Lower leg skin (tissue), 3 donors: Measurements from ENCODE around the gene FOXO6.

Source experiments
- POLR2A ChIP-seq, 2 donors: fragments of 450-650 bp; IDR thresholded peaks; one replicate each; pipeline ENCODE4 v1.6.1; 2016 to 2017; ENCODE audit warnings: antibody characterized with exemption in 2 of 2, mild to moderate bottlenecking in 1 of 2, moderate library complexity in 1 of 2
- TF ChIP-seq, protein P1 (sequence below), 3 donors: fragments of 450-650 bp; IDR thresholded peaks; one replicate each; pipeline ENCODE4 v1.5.1; 2016; ENCODE audit warnings: antibody characterized with exemption in 3 of 3, mild to moderate bottlenecking in 3 of 3, moderate library complexity in 2 of 3

DNA sequence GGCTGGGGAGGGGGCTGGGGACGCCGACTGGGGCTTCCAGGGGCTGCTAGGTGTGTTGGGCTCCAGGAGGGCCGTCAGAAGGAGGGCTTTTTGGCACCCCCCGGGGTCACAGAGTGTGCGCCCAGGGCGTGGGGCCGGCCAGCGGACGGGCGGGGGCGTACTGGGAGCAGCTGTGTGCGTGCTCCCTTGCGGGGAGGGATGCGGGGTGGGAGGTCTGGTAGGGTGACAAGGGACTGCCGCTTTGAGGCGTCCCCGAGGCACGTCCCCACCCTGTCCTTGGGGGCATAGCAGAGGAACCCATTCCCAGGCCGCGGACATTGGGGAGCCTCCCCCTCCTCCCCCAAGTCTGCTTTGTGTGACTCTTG, 1.1 kb downstream of the FOXO6 start:
- TF ChIP-seq, protein P1, sequence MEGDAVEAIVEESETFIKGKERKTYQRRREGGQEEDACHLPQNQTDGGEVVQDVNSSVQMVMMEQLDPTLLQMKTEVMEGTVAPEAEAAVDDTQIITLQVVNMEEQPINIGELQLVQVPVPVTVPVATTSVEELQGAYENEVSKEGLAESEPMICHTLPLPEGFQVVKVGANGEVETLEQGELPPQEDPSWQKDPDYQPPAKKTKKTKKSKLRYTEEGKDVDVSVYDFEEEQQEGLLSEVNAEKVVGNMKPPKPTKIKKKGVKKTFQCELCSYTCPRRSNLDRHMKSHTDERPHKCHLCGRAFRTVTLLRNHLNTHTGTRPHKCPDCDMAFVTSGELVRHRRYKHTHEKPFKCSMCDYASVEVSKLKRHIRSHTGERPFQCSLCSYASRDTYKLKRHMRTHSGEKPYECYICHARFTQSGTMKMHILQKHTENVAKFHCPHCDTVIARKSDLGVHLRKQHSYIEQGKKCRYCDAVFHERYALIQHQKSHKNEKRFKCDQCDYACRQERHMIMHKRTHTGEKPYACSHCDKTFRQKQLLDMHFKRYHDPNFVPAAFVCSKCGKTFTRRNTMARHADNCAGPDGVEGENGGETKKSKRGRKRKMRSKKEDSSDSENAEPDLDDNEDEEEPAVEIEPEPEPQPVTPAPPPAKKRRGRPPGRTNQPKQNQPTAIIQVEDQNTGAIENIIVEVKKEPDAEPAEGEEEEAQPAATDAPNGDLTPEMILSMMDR (IDR thresholded peaks at IDR 0.05): no peak
- no peak for TF ChIP-seq POLR2A (IDR thresholded peaks at IDR 0.05)
